ENCODE data around the gene SOWAHA. TPM values are rescaled to one million over a fixed set of nuclear protein-coding genes. Genes with fewer than 3 reads are reported as not detected.

Gene SOWAHA
- total and polyA plus RNA-seq, 2 donors (not counting 3 experiments of a cell fraction or from before 2014, with no cell fraction given): not detected

DNA sequence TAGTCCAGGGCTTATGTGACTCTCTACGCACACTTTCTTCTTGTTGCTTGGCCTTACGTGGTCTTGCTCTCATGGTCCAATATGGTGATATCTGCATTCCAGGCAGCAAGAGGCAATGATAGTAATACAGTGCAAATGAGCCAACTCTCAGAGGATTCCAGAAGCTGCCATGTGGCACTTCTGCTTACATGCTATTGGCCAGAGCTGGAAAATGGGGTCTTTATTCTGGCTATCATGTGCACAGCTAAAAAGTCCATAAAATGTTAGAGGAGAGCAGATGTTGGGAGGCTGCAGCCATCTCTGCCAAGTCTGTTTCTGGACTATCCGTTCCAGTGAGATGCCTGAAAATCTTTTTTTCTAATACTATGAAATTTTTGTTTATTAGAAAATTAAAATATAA, 33.1 kb upstream of the SOWAHA start:
- H3K79me2 ChIP-seq (ENCODE audit: control insufficient read depth, insufficient read depth, low read length): peaks cover 13% of the 10 kb centered on the region
- no peaks in the 10 kb centered on the region for H4K20me1 ChIP-seq (replicated peaks; ENCODE audit: control insufficient read depth, extremely low read depth, insufficient read depth, low read length)
- no peaks in the 10 kb centered on the region for H3K9me3 ChIP-seq (replicated peaks; ENCODE audit: control insufficient read depth, insufficient read depth, low read length)
- CTCF ChIA-PET: no interaction called here
- POLR2A ChIA-PET: no interaction called here
- H3K4me3 ChIP-seq (replicated peaks in 1 of 3; ENCODE audit: insufficient read depth in 1 of 3, low read depth in 1 of 3, low read length in 3 of 3): no peak overlapping the region
- no peak overlapping the region for H3K27ac ChIP-seq (ENCODE audit: insufficient read depth, low read depth, low read length)
- no peaks in the 10 kb centered on the region for H3K27me3 ChIP-seq (ENCODE audit: control insufficient read depth in 2 of 2, insufficient read depth in 2 of 2, low read length in 2 of 2)
- no peak overlapping the region for H3K4me2 ChIP-seq (ENCODE audit: insufficient read depth, low read length)
- H3K9ac ChIP-seq (replicated peaks; ENCODE audit: extremely low read depth, insufficient read depth, low read length): no peak overlapping the region
- TF ChIP-seq EZH2 (IDR thresholded peaks at IDR 0.05; ENCODE audit: borderline replicate concordance, low read depth, low read length, severe bottlenecking): no peak
- no peak for TF ChIP-seq FOS (IDR thresholded peaks at IDR 0.05; ENCODE audit: borderline replicate concordance, insufficient read depth, low read length)
- no peak overlapping the region for H2AFZ ChIP-seq (ENCODE audit: low read depth, low read length)
- no peaks in the 10 kb centered on the region for H3K36me3 ChIP-seq (ENCODE audit: control insufficient read depth in 2 of 2, extremely low read depth in 1 of 2, insufficient read depth in 2 of 2, low read length in 2 of 2)
- H3K4me1 ChIP-seq (ENCODE audit: control insufficient read depth, extremely low read depth, insufficient read depth, low read length): peaks cover 28% of the 10 kb centered on the region
- FAIRE-seq (no peak), DNase-seq (ENCODE audit: low read depth, low spot score) (no peak)
- no TSS peak for BruUV-seq (replicated peaks)
- dilution Hi-C loops (cut with MboI; ENCODE audit: extremely low pct_ligation_motif_present, low sequenced_read_pairs) (no loop called here), intact Hi-C loops (cut with micrococcal nuclease) (no loop called here)
- H3K9me1 ChIP-seq (replicated peaks; ENCODE audit: control insufficient read depth, extremely low read depth, insufficient read depth, low read length): no peaks in the 10 kb centered on the region

DNA sequence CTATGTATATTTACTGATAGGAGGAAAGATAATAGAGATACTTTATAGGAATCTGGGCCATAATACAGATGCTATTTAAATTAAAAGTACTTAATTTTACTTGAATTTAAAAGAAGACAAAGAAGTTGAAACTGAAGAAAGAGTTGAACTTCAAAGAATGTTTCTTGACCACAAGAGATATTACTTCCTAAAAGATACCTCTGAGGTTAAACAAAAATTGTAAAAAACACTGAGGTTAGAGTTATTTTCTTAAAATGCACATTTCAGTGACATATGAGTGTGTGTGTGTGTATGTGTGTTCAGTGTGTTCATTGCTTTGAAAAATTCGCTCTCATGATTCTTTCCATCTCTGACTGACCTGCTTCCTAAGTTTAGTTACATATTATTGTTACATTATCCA, 32.5 kb upstream of the SOWAHA start:
- ChIA-PET CTCF (interaction anchor here (1.7 kb wide), 1 partner anchor 40 kb away, joined by 11 read pairs; no protein-coding TSS in a partner anchor), POLR2A (no interaction called here)
- TF ChIP-seq MYC (IDR thresholded peaks at IDR 0.05; ENCODE audit: low read depth, low read length) (no peak), EZH2 (IDR thresholded peaks at IDR 0.05; ENCODE audit: borderline replicate concordance, low read depth, low read length, severe bottlenecking) (no peak), GATA2 (IDR thresholded peaks at IDR 0.05; ENCODE audit: insufficient read depth, insufficient read length, low read depth, low read length) (no peak), MAX (IDR thresholded peaks at IDR 0.05; ENCODE audit: insufficient read depth, insufficient read length) (no peak), POLR2A (IDR thresholded peaks at IDR 0.05; ENCODE audit: low read depth, low read length) (no peak), POLR2AphosphoS5 (IDR thresholded peaks at IDR 0.05; ENCODE audit: insufficient read depth, low read depth, low read length) (no peak), FOS (IDR thresholded peaks at IDR 0.05; ENCODE audit: borderline replicate concordance, insufficient read depth, low read length) (no peak), JUN (IDR thresholded peaks at IDR 0.05; ENCODE audit: borderline replicate concordance, insufficient read depth, insufficient read length, low read depth) (no peak)
- TF ChIP-seq, protein P1, sequence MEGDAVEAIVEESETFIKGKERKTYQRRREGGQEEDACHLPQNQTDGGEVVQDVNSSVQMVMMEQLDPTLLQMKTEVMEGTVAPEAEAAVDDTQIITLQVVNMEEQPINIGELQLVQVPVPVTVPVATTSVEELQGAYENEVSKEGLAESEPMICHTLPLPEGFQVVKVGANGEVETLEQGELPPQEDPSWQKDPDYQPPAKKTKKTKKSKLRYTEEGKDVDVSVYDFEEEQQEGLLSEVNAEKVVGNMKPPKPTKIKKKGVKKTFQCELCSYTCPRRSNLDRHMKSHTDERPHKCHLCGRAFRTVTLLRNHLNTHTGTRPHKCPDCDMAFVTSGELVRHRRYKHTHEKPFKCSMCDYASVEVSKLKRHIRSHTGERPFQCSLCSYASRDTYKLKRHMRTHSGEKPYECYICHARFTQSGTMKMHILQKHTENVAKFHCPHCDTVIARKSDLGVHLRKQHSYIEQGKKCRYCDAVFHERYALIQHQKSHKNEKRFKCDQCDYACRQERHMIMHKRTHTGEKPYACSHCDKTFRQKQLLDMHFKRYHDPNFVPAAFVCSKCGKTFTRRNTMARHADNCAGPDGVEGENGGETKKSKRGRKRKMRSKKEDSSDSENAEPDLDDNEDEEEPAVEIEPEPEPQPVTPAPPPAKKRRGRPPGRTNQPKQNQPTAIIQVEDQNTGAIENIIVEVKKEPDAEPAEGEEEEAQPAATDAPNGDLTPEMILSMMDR (IDR thresholded peaks at IDR 0.05; ENCODE audit: extremely low read depth in 1 of 2, insufficient read depth in 1 of 2, low read depth in 1 of 2, low read length in 2 of 2): no peak
- dilution Hi-C loops (cut with MboI; ENCODE audit: extremely low pct_ligation_motif_present, low sequenced_read_pairs) (no loop called here), intact Hi-C loops (cut with micrococcal nuclease) (no loop called here)
- Histone ChIP-seq H3K9me3 (replicated peaks; ENCODE audit: control insufficient read depth, insufficient read depth, low read length) (no peaks in the 10 kb centered on the region), H4K20me1 (replicated peaks; ENCODE audit: control insufficient read depth, extremely low read depth, insufficient read depth, low read length) (no peaks in the 10 kb centered on the region), H3K27me3 (ENCODE audit: control insufficient read depth in 2 of 2, insufficient read depth in 2 of 2, low read length in 2 of 2) (no peaks in the 10 kb centered on the region), H3K27ac (ENCODE audit: insufficient read depth, low read depth, low read length) (no peak overlapping the region), H2AFZ (ENCODE audit: low read depth, low read length) (no peak overlapping the region), H3K4me3 (replicated peaks in 1 of 3; ENCODE audit: insufficient read depth in 1 of 3, low read depth in 1 of 3, low read length in 3 of 3) (no peak overlapping the region), H3K9ac (replicated peaks; ENCODE audit: extremely low read depth, insufficient read depth, low read length) (no peak overlapping the region), H3K4me1 (ENCODE audit: control insufficient read depth, extremely low read depth, insufficient read depth, low read length) (peaks cover 26% of the 10 kb centered on the region), H3K36me3 (ENCODE audit: control insufficient read depth in 2 of 2, extremely low read depth in 1 of 2, insufficient read depth in 2 of 2, low read length in 2 of 2) (no peaks in the 10 kb centered on the region), H3K4me2 (ENCODE audit: insufficient read depth, low read length) (no peak overlapping the region), H3K9me1 (replicated peaks; ENCODE audit: control insufficient read depth, extremely low read depth, insufficient read depth, low read length) (no peaks in the 10 kb centered on the region), H3K79me2 (ENCODE audit: control insufficient read depth, insufficient read depth, low read length) (peaks cover 7% of the 10 kb centered on the region)
- DNase-seq (ENCODE audit: low read depth, low spot score): no peak
- FAIRE-seq: no peak
- BruUV-seq (replicated peaks): no TSS peak

Measured in endothelial cell of umbilical vein (primary cell).